T-helper 22 cell (primary cell): ENCODE measurements around the gene ENTPD8.
"Not testable (repeated sequence)": the region's sequence is repeated elsewhere in the genome, so short reads cannot be mapped to it uniquely, and the experiment has no call there.

Experiments
- DNase-seq: peaks from one replicate; pipeline ENCODE4 v3.0.0-alpha.2; 2020; ENCODE audit warnings: low read depth

ENTPD8 gene

DNA sequence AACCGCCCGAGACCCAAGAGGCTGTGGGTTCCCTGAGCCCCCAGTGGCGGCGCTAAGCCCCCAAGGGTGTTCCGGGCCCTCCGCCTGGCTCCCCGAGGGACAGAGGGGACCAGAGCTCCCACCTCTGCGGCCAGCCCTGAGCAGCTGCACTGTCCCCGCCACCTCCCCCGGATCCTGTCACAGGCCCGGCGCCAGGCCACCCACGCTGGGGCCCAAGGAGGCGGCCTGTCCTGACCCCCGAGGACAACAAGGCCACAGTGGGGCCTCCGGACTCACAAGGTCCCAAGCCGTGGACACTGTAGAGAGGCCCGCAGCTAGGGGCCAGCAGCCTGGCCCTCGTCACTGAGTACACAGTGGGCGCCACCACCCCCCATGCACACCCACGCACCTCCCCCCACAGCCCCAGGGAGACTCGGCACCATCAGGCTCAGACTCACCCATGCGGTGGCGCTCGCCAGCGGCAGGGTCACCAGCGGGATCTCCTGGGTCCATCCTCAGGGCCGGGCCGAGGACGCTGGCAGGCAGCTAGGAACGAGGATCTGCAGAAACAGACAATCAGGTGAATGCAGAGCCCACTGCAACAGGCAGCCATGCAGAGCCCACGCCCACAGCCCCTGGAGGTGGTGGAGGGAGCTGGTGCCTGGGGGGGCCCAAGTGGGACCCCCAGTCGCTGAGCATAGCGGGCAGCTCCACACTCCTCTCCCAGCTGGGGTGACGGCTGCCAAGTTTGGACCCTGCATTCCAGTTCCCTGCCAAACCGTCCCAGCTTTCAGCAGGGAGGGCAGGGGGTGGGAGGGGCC is 46.1 kb downstream of the ENTPD8 start:
- DNase-seq: no peak

GRCh38 chr9:137393176-137394150 is 47.7 kb downstream of the ENTPD8 start:
- no peak for DNase-seq

GRCh38 chr9:137392232-137393007 is 48.7 kb downstream of the ENTPD8 start:
- no peak for DNase-seq

DNA sequence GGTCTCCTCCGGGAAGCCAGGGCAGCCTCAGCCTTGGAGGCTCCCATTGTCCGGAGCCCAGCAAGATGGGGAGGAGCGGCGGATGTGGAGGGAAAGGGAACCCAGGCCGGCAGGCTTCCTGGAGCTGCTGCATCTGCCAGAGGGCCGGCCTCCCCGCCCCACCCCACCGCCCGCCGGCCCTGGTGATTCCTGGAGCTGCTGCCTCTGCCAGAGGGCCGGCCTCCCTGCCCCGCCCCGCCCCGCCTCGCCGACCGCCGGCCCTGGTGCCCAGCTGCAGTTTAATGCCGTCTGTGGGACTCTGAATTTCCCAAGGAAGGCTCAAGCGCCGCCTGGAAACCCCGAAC is 49.8 kb downstream of the ENTPD8 start:
- DNase-seq: no peak

- no peak for DNase-seq
Measured at GRCh38 chr9:137390553-137391410, 50.4 kb downstream of the ENTPD8 start.

DNA sequence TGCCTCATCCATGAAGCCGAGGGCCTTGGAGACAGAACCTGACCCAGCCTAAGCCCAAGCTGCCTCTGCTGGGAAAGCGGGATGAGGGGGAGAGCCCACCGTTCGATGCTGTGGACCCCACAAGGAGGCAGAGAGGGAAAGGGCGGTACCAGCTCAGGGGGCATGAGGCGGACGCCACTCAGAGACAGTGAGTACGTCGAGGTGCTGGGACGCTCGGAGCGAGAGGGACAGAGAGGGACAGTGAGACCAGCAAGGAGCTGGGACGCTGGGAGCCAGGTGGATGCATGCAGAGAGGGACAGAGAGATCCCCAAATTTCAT is 51.8 kb downstream of the ENTPD8 start:
- DNase-seq: no peak

DNA sequence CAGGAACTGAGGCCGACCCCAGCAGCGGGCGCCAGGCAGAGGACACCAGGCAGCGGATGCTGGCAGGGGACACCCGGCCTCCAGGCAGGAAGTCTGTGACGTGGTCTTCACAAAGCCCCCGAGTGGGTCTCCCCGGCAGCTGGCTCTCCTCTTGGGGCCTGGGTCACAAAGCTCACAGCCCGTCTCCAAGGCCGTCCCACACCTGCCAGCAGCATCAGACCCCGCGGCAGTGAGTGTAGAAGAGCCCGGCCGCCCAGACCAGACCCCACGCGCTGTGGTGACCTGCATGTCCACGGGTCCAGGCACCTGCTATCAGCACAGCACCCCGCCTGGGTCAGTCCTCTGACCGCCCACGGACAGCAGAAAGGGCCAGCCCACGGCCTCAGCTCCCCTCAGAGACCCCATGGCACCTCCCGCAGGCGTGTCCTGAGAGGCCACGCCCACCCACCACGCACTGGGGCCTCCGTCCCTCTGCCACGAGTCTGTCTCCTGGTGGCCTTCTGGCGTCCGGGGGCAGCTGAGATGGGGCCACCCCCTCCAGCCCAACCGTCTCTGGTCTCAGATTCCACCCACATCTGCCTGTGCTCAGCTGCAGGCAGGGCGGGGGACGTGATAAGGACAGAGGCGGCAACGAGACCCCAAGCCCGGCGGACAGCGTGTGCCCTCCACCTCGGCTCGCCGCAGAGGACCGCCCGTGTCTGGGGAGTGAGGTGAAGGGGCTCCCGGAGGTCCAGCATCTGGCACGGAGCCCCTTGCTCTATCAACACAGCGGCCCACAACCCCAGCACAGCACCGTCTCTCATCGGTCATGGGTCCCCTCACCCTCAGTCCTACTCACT is 52.3 kb downstream of the ENTPD8 start:
- no peak for DNase-seq

DNA sequence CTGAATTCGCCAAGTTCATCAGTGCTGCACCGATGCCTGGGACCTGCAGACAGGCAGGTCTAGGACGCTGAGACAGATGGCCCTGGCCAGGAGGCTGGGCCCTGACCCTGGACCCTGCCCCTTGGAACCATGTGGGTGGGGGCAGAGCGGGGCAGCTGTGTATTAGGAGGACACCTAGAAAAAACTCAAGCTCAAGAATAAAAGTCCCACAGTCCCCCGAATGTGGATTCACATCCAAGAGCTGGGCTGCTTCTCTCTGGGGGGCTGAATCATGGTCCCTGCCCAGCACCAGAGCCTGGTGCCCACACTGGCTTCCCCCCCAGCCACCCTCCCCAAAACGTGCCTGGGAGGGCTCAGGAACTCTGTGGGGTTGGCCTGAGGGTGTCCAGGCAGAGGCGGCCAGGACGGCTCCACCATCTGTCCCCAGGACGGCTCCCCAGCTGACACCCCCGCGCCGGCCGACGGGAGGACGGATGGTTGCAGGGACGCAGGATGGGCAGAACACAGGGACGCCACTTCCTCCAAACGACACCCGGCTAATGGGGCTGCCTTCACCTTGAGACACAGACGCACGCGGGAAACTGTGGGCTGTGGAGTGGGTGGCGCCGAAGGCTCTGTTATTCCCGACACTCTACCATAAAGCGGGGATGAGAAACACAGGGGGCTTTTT is 53.1 kb downstream of the ENTPD8 start:
- DNase-seq: no peak

GRCh38 chr9:137387114-137387890 is 53.9 kb downstream of the ENTPD8 start:
- DNase-seq: no peak

DNA sequence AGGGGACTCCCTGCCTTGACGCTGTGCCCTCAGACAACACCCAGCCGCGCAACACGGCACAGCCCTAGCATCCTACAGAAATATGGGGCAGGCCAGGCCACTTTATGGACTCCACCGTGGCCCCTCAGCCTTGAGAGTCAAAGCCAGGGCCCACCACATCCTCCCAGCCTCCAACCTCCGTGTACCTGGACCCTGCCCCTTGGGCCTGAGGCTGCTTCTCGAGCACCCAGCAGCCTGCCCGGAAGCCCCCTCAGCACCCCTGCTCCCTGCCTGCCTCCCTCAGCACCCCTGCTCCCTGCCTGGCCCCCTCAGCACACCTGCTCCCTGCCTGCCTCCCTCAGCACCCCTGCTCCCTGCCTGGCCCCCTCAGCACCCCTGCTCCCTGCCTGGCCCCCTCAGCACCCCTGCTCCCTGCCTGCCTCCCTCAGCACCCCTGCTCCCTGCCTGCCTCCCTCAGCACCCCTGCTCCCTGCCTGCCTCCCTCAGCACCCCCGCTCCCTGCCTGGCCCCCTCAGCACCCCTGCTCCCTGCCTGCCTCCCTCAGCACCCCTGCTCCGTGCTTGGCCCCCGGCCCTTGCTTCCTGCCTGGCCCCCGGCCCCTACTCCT is 54.5 kb downstream of the ENTPD8 start:
- not testable (repeated sequence) for DNase-seq

GRCh38 chr9:137385061-137385655 is 56.0 kb downstream of the ENTPD8 start:
- DNase-seq: no peak
